OCI-M1 (cell line): ENCODE data around the gene COA6.

ENCODE experiments used
- DNase-seq: peaks from one replicate; lab custom pipeline; 2025; lab: John Stamatoyannopoulos, UW

The COA6 gene

DNA sequence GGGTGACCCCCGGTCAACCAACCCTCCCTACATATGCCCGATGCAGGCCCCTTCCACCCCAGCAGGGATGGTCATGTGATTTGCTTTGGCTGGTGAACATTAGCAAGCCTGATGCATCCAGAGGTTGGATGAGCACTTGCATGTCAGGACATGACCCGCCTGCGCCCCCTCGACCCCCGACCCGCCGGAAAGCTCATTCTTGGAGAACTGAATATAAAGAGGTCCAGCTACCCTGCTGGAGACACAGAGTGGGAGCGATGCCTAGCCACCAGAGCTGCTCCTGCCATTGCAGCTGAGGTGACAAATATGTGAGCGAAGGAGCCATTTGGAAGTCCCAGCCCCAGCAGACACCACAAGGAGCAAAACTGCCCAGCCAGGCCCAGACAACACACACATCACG, 39.6 kb downstream of the COA6 start:
- no peak for DNase-seq

DNA sequence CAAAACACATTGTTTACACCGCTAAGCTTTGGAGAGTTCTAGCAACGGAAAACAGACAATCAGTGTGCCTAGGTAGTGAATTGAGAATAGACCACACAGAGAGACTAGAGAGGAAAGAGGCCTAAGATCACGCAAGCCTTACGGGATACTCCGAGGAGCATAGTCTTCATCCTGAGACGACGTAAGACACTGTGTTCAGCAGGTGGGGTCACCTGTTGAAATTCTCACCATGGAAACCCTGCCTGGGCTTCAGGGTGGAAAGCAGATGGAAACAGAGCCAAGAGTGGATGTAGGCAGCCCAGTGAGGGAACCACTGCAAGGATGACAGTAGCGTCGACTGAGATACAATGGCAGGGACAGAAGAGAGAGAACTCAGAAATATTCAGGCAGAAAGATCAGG, 40.2 kb downstream of the COA6 start:
- no peak for DNase-seq

DNA sequence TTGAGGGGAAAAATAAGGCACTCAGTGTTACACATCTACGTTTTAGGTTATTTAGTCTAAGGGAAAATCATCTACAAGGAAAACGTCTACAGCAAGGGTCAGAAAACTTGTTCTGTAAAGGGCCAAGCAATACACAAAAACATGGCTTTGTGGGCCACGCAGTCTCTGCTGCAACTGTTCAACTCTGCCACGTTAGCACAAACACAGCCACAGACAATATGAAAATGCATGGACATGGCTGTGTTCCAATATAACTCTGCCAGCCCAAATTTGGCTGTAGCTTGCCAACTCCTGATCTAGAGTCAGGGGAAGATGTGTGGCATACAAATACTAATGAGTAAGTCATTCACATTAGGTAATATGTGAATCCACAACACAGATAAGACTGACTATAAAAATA, 40.7 kb downstream of the COA6 start:
- DNase-seq, result no peak

DNA sequence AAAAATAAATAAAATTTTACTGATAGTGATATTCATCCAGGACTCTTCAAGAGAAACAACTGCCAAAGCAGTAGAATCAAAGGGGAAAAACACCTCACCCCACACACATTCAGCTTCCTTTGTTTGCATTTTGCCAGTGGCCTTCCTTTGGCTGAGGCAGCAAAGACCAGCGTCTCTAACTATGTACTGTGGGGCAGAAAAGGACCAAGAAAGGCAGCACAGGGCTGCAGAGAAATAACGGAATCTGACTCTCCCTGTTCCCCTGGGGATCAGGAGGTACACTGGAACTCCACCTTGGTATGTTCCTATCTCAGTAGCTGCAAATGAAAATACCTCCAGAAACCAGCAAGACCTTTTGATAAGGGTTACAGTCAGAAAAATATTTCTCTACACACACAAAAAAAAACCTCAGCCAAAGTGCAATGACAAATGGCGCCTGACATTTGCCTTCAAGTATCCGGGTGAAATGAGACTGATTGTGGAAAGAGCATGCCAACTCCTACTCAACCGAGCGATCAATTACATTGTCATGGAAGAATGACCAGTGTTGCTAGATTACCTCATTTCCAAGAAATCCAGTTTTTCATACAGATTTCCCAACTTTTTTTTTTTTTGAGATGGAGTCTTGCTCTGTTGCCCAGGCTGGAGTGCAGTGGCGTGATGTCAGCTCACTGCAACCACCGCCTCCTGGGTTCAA, 54.8 kb downstream of the COA6 start:
- DNase-seq, result no peak

DNA sequence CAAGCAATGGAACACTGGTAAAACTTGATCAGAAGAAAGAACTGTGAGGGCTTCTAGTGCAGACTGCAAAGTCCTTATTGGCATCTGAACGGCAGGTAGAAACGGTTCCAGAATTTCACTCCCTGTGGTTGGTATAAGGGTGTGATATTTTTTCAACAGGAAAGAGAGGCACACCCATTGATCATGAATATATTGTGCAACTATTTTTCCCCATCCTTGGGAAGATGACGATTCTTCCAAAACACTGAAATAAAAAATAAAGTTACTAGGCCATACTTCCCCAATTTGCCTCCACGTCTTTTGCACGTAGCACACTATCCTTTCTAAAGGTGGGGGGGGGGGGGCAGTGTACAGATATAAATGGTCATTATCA, 56.2 kb downstream of the COA6 start:
- no peak for DNase-seq

DNA sequence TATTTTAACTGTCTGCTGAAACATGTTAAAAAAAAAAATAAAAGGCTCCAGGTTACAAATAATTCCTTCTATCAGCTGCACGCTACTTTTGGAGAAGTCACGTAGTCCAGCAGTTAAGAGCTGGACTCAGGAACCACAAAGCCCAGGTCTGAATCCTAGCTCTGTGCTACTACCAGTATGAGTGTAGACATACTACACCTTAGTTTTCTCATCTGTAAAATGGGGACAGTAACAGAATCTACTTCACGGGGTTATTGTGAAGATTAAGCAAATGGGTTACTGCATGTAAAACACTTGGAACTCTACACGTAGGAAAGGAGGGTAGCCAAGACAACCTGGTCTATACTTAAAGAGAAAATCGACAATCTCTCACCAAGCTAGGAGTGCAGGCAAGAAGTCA, 57.4 kb downstream of the COA6 start:
- DNase-seq, result no peak

DNA sequence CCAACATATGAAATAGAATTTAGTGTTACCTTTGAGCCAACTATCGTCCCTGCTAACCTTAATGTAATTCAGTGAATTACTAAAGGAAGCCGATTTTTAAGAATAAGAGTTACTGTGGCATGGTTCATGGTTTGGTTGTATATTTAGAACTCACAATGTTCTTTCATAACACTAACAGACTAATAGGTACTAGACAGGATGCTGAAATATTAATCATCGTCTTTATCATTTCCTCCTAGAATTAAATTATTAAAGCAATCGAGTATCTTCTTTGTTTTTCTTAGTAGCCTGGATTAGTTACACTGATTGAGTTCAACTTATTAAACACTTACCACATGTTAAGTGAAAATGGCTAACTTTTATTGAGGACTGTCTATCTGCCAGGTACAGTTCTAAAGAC, 58.0 kb downstream of the COA6 start:
- no peak for DNase-seq

DNA sequence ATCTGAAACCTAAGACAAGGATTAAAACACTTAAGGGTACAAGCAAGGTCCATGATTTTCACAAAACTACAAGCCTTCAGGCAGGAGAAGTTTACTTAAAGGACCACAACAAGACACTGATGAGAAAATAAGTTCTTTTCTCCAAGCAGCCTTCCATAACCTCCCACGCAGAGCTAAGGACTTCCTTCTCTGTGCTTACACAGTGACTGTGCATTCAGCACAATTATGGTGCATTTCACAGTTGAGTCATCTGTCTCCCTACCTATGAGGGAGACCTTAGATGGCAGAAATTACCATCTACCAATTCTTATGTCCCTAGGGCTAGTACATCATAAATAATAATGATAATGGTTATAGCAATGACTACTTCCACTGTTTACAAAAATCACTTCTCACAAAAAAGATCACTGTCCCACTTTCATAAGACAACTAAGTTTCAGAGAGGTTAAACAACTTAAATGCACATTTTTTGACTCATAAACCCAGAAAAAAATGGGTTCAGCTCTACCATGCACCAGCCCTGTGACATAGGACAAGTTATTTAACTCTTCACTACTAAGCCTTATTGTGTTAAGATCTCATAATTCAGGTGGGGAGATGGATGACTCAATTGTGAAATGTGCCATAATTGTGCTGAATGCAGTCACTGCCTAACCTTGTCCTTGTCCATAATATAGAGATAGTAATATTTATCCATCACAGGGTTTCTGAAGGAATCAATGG, 60.5 kb downstream of the COA6 start:
- DNase-seq, result peak; percentile 47
